HEK293 (cell line): Measurements from ENCODE around the gene LGALSL.

Experiments used
- CTCF ChIP-seq: fragments of 450-650 bp; formaldehyde crosslinking; IDR thresholded peaks from 2 replicates; pipeline ENCODE4 v1.5.1; 2016; ENCODE audit warnings: missing biosample characterization, missing genetic modification characterization
- PATZ1 ChIP-seq: fragments of 450-650 bp; formaldehyde crosslinking; IDR thresholded peaks from 2 replicates; pipeline ENCODE4 v1.5.1; 2016; ENCODE audit warnings: missing biosample characterization, missing genetic modification characterization
- SP3 ChIP-seq: fragments of 450-650 bp; formaldehyde crosslinking; IDR thresholded peaks from 2 replicates; pipeline ENCODE4 v1.5.1; 2016; ENCODE audit warnings: missing biosample characterization, missing genetic modification characterization
- YY1 ChIP-seq: fragments of 450-650 bp; formaldehyde crosslinking; IDR thresholded peaks from 2 replicates; pipeline ENCODE4 v1.5.1; 2018; ENCODE audit warnings: missing biosample characterization, missing genetic modification characterization
- ZBTB17 ChIP-seq: fragments of 450-650 bp; formaldehyde crosslinking; IDR thresholded peaks from 2 replicates; pipeline ENCODE4 v1.5.1; 2016; ENCODE audit warnings: missing biosample characterization, missing genetic modification characterization
- ZNF114 ChIP-seq: fragments of 450-650 bp; formaldehyde crosslinking; IDR thresholded peaks from 2 replicates; pipeline ENCODE4 v1.5.0; 2017; ENCODE audit warnings: missing biosample characterization, missing genetic modification characterization
- ZNF274 ChIP-seq, 2 experiments: fragments of 200-500 bp in 1 of 2; fragments of 450-650 bp in 1 of 2; sonication (Bioruptor generic) in 1 of 2; formaldehyde crosslinking in 1 of 2; IDR thresholded peaks; 2 replicates each; pipeline versions ENCODE4 v1.5.1 to v1.6.1; 2014 to 2016; ENCODE audit warnings: borderline replicate concordance in 1 of 2, inconsistent platforms in 1 of 2, low read length in 1 of 2, missing biosample characterization in 1 of 2, missing genetic modification characterization in 1 of 2
- ZNF335 ChIP-seq: fragments of 450-650 bp; formaldehyde crosslinking; conservative IDR thresholded peaks from 2 replicates; pipeline ENCODE4 v1.5.1; 2016; ENCODE audit warnings: missing biosample characterization, missing genetic modification characterization
- ZNF555 ChIP-seq: fragments of 450-650 bp; formaldehyde crosslinking; conservative IDR thresholded peaks from 2 replicates; pipeline ENCODE4 v1.5.1; 2017; ENCODE audit warnings: missing biosample characterization, mild to moderate bottlenecking, missing genetic modification characterization, inconsistent platforms
- ZNF580 ChIP-seq: fragments of 450-650 bp; formaldehyde crosslinking; IDR thresholded peaks from 2 replicates; pipeline ENCODE4 v1.5.1; 2016; ENCODE audit warnings: missing biosample characterization, missing genetic modification characterization
- ZXDB ChIP-seq: fragments of 450-650 bp; formaldehyde crosslinking; IDR thresholded peaks from 2 replicates; pipeline ENCODE4 v1.5.1; 2016; ENCODE audit warnings: missing biosample characterization, missing genetic modification characterization

- TF ChIP-seq ZBTB17 (no peak), ZNF335 (tag by site-specific recombination) (no peak), SP3 (tag by site-specific recombination) (no peak), CTCF (tag by site-specific recombination) (no peak), ZXDB (tag by site-specific recombination) (no peak), ZNF555 (tag by site-specific recombination) (no peak), PATZ1 (tag by site-specific recombination) (no peak), ZNF114 (no peak), YY1 (tag by site-specific recombination) (no peak), ZNF580 (no peak), ZNF274 (IDR thresholded peaks at IDR 0.05; ENCODE audit: low read length) (no peak), ZNF274 (tag by site-specific recombination; IDR thresholded peaks at IDR 0.05; ENCODE audit: borderline replicate concordance) (no peak)
These were observed 35.3 kb downstream of the LGALSL start for GRCh38 chr2:64489081-64489751.
